Endodermal cell (in vitro differentiated cells): Measurements from ENCODE around the gene CCSER1. TPM values are rescaled to one million over a fixed set of nuclear protein-coding genes. Genes with fewer than 3 reads are reported as not detected.

Source experiments
- DNase-seq: peaks from one replicate; pipeline ENCODE4 v3.0.0-alpha.2; 2017
- H3K27ac ChIP-seq: 2 replicates; pipeline ENCODE4 v1.5.1; 2013; ENCODE audit warnings: mild to moderate bottlenecking, low read depth, low read length, moderate library complexity
- H3K27me3 ChIP-seq: 2 replicates; pipeline ENCODE4 v1.6.1; 2013; ENCODE audit warnings: mild to moderate bottlenecking, low read length, moderate library complexity; ENCODE audit not compliant: insufficient read depth, control insufficient read depth, poor library complexity, severe bottlenecking
- H3K36me3 ChIP-seq: 2 replicates; pipeline ENCODE4 v1.7.0; 2013; ENCODE audit warnings: mild to moderate bottlenecking, low read length, moderate library complexity; ENCODE audit not compliant: control insufficient read depth, insufficient read depth
- H3K4me1 ChIP-seq: one replicate; pipeline ENCODE4 v1.7.0; 2013; ENCODE audit warnings: low read length; ENCODE audit not compliant: control insufficient read depth, insufficient read depth
- H3K4me3 ChIP-seq: 2 replicates; pipeline ENCODE4 v1.5.1; 2013; ENCODE audit warnings: mild to moderate bottlenecking, low read length, moderate library complexity
- H3K9ac ChIP-seq: 2 replicates; pipeline ENCODE4 v1.6.1; 2013; ENCODE audit warnings: mild to moderate bottlenecking, low read length, moderate library complexity; ENCODE audit not compliant: poor library complexity, severe bottlenecking; ENCODE audit errors: extremely low read depth
- H3K9me3 ChIP-seq: 2 replicates; pipeline ENCODE4 v1.6.1; 2013; ENCODE audit warnings: mild to moderate bottlenecking, low read length, moderate library complexity; ENCODE audit not compliant: control insufficient read depth
- H3K27ac Mint-ChIP-seq: 2 replicates; pipeline ENCODE4 v1.8.0; 2020; ENCODE audit warnings: mixed read lengths
- H3K27me3 Mint-ChIP-seq: 2 replicates; pipeline ENCODE4 v1.8.0; 2021; ENCODE audit warnings: mild to moderate bottlenecking, mixed read lengths; ENCODE audit not compliant: insufficient read depth
- H3K36me3 Mint-ChIP-seq: 2 replicates; pipeline ENCODE4 v1.8.0; 2020; ENCODE audit warnings: low read depth, mixed read lengths
- H3K4me1 Mint-ChIP-seq: 2 replicates; pipeline ENCODE4 v1.8.0; 2020; ENCODE audit warnings: mixed read lengths
- H3K4me3 Mint-ChIP-seq: 2 replicates; pipeline ENCODE4 v1.8.0; 2020; ENCODE audit warnings: mild to moderate bottlenecking, moderate library complexity, mixed read lengths
- H3K9me3 Mint-ChIP-seq: 2 replicates; pipeline ENCODE4 v1.8.0; 2020; ENCODE audit warnings: mild to moderate bottlenecking, mixed read lengths
- CTCF ChIP-seq: fragments of 200-600 bp; sonication (generic); conservative IDR thresholded peaks from 2 replicates; pipeline ENCODE4 v1.5.0; 2021; ENCODE audit warnings: antibody characterized with exemption, mild to moderate bottlenecking
- WGBS, 2 experiments: methylation state at CpG; one replicate each; pipeline versions ENCODE4 v1.1.5 to v1.1.7; 2013; ENCODE audit warnings: missing lambda C conversion rate in 2 of 2, mixed read lengths in 1 of 2; ENCODE audit not compliant: insufficient coverage in 1 of 2, insufficient read length in 1 of 2; 5-methylcytosine and 5-hydroxymethylcytosine counted together
- total RNA-seq, 2 donors: library from RNA; stranded (reverse); fragmentation: NEBNext Ultra II Directional in 1 of 2; extraction: Animal tissue kit (Norgen Biotek cat#: 25700) in 1 of 2; gene quantifications; 2 replicates in 1 of 2; 3 replicates in 1 of 2; pipeline ENCODE4 v1.2.1, GENCODE V29; 2021

Gene CCSER1
- total RNA-seq, 2 donors from 2014 or later: 1.1 to 2.2 TPM

- no peak for DNase-seq
- H3K4me1 Mint-ChIP-seq: peaks cover 7% of the 10 kb centered on the region
- no peaks in the 10 kb centered on the region for H3K27me3 Mint-ChIP-seq
- WGBS, 2 experiments: 93 to 100% methylated on average over 3 of the region's 3 CpGs
- H3K27ac Mint-ChIP-seq: no peak overlapping the region
- Histone ChIP-seq H3K36me3 (no peaks in the 10 kb centered on the region), H3K9ac (no peak overlapping the region), H3K4me3 (no peak overlapping the region), H3K27me3 (no peaks in the 10 kb centered on the region), H3K27ac (no peak overlapping the region), H3K9me3 (peaks cover 16% of the 10 kb centered on the region), H3K4me1 (no peaks in the 10 kb centered on the region)
- H3K36me3 Mint-ChIP-seq: no peaks in the 10 kb centered on the region
- TF ChIP-seq CTCF: no peak
- H3K4me3 Mint-ChIP-seq: no peak overlapping the region
- H3K9me3 Mint-ChIP-seq: peaks cover 17% of the 10 kb centered on the region
Observed at GRCh38 chr4:91108751-91109150, 981.6 kb downstream of the CCSER1 start.

DNA sequence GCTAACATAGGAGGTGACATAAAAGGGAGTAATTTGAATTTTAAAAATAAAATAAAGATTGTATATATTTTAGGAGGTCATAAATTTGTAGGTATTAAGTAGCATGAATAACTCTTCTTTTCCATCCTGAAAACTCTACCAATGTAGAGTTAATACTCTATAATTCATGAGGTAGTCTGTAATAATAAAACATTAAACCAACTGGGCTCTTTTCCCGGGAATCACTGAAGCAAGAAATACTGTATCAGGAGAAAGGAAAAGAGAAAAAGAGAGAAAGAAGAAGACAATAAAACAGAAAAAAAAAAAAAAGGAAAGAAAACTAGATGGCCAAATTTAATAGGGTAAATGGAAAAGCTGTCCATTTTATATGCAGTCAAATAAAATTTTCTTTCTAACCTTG is 984.4 kb downstream of the CCSER1 start:
- Histone ChIP-seq H3K36me3 (no peaks in the 10 kb centered on the region), H3K27ac (no peak overlapping the region), H3K9me3 (peaks cover 5% of the 10 kb centered on the region), H3K27me3 (no peaks in the 10 kb centered on the region), H3K9ac (no peak overlapping the region), H3K4me1 (no peaks in the 10 kb centered on the region), H3K4me3 (no peak overlapping the region)
- no peaks in the 10 kb centered on the region for H3K27me3 Mint-ChIP-seq
- H3K9me3 Mint-ChIP-seq: peaks cover 8% of the 10 kb centered on the region
- no peaks in the 10 kb centered on the region for H3K36me3 Mint-ChIP-seq
- no peak for TF ChIP-seq CTCF
- DNase-seq: no peak
- no peak overlapping the region for H3K27ac Mint-ChIP-seq
- 100% methylated on average over 1 of the region's 1 CpG; no CpG with 5 or more reads in 1 of the 2 experiments for WGBS, 2 experiments
- H3K4me1 Mint-ChIP-seq: peaks cover 7% of the 10 kb centered on the region
- H3K4me3 Mint-ChIP-seq: no peak overlapping the region

GRCh38 chr4:91113130-91113706 is 986.0 kb downstream of the CCSER1 start:
- Mint-ChIP-seq H3K4me3 (no peak overlapping the region), H3K27me3 (no peaks in the 10 kb centered on the region), H3K36me3 (no peaks in the 10 kb centered on the region), H3K9me3 (peaks cover 9% of the 10 kb centered on the region), H3K4me1 (peaks cover 7% of the 10 kb centered on the region), H3K27ac (no peak overlapping the region)
- H3K27ac ChIP-seq: no peak overlapping the region
- H3K36me3 ChIP-seq: no peaks in the 10 kb centered on the region
- TF ChIP-seq CTCF: peak; percentile 89
- H3K27me3 ChIP-seq: no peaks in the 10 kb centered on the region
- no peaks in the 10 kb centered on the region for H3K4me1 ChIP-seq
- H3K4me3 ChIP-seq: no peak overlapping the region
- DNase-seq: no peak
- 66 to 69% methylated on average over 3 to 4 of the region's 4 CpGs for WGBS, 2 experiments
- peaks cover 5% of the 10 kb centered on the region for H3K9me3 ChIP-seq
- H3K9ac ChIP-seq: no peak overlapping the region
